OCI-LY3 (cell line): ENCODE data around the gene AP3S2.

Experiments
- CTCF ChIP-seq: fragments of 200-600, 300-600 bp; sonication (generic); IDR thresholded peaks from 2 replicates; pipeline ENCODE4 v1.5.1; 2014; ENCODE audit warnings: antibody characterized with exemption, low read length, low read depth
- EZH2phosphoT487 ChIP-seq: fragments of 200-600 bp; shearing (Covaris generic); IDR thresholded peaks from 2 replicates; pipeline ENCODE4 v1.6.1; 2018; ENCODE audit warnings: antibody characterized with exemption, mixed run types, low read depth

DNA sequence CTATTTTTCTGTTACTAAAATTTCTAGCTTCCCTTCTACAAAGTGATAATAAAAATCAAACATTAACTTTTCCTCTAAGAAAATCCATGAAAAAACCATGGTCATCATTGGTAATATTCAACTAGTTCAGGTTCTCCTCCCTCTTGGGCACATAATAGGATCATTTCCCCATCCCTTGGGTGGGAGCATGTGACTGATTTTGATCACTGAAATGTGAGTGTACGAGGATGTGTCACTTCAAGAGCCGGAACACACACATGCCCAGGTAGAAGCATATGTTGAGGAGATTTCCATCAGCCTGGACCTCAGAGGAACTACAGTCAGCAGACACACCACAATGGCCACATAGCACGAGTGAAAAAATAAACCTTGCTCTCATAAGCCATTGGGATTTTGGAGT is 36.1 kb downstream of the AP3S2 start:
- TF ChIP-seq CTCF (no peak), EZH2phosphoT487 (no peak)
